Gastroesophageal sphincter (tissue), 4 donors: ENCODE results near the gene SMURF2. TPM values are rescaled to one million over a fixed set of nuclear protein-coding genes. Genes with fewer than 3 reads are reported as not detected.
A peak's percentile ranks its signal among the peaks of the same experiment; 100 is the strongest.

Source experiments
- ATAC-seq: fragments of 150-250 bp; one replicate; pipeline ENCODE4 v1.9.1; 2016; ENCODE audit warnings: mild to moderate bottlenecking, moderate library complexity
- H3K27ac ChIP-seq, 4 donors: fragments of 200-600 bp; sonication (generic) in 3 of 4; 1 replicate in 3 of 4; 2 replicates in 1 of 4; pipeline ENCODE4 v1.5.1; 2016 to 2019
- H3K27me3 ChIP-seq: fragments of 200-600 bp; sonication (generic); one replicate; pipeline ENCODE4 v1.5.1; 2019
- H3K36me3 ChIP-seq, 2 donors: fragments of 200-600 bp; sonication (generic); one replicate each; pipeline ENCODE4 v1.5.1; 2019; ENCODE audit warnings: control low read depth in 1 of 2
- H3K4me1 ChIP-seq, 3 donors: fragments of 200-600 bp; sonication (generic); 1 replicate in 2 of 3; 2 replicates in 1 of 3; pipeline ENCODE4 v1.5.1; 2016 to 2019; ENCODE audit warnings: control low read depth in 2 of 3
- H3K4me3 ChIP-seq, 2 donors: fragments of 200-600 bp; sonication (generic); one replicate each; pipeline ENCODE4 v1.5.1; 2019; ENCODE audit warnings: mild to moderate bottlenecking in 1 of 2, moderate library complexity in 1 of 2
- H3K9me3 ChIP-seq, 3 donors: fragments of 200-600 bp; sonication (generic); one replicate each; pipeline ENCODE4 v1.5.1; 2017 to 2019; ENCODE audit warnings: control low read depth in 2 of 3
- CTCF ChIP-seq, 4 experiments: fragments of 200-600 bp in 2 of 4; fragments of 450-650 bp in 2 of 4; sonication (generic) in 1 of 4; IDR thresholded peaks; one replicate each; pipeline ENCODE4 v1.5.1; 2017 to 2019; ENCODE audit warnings: antibody characterized with exemption in 4 of 4, mild to moderate bottlenecking in 2 of 4, moderate library complexity in 2 of 4
- EP300 ChIP-seq: sonication (generic); formaldehyde crosslinking; IDR thresholded peaks from one replicate; pipeline ENCODE4 v1.6.1; 2017; ENCODE audit warnings: antibody characterized with exemption, mild to moderate bottlenecking
- POLR2A ChIP-seq, 2 donors: fragments of 450-650 bp; IDR thresholded peaks; one replicate each; pipeline ENCODE4 v1.6.1; 2017; ENCODE audit warnings: antibody characterized with exemption in 2 of 2, mild to moderate bottlenecking in 2 of 2, moderate library complexity in 1 of 2
- POLR2AphosphoS5 ChIP-seq: sonication (generic); formaldehyde crosslinking; IDR thresholded peaks from one replicate; pipeline ENCODE4 v1.6.1; 2017; ENCODE audit warnings: antibody characterized with exemption
- WGBS, 2 donors: methylation state at CpG; one replicate each; pipeline ENCODE4 v1.1.5; 2018; ENCODE audit warnings: low coverage in 1 of 2; 5-methylcytosine and 5-hydroxymethylcytosine counted together
- total RNA-seq, 4 donors: library from RNA; depleted of rRNA; stranded (reverse); fragments of >200 nt; gene quantifications; one replicate each; pipeline ENCODE4 v1.1.0, GENCODE V29; 2016

The SMURF2 gene
- total RNA-seq, 4 donors from 2014 or later: 35.0 to 60.8 (median 37.9) TPM

GRCh38 chr17:64627797-64628196, 34.3 kb downstream of the SMURF2 start:
- Histone ChIP-seq H3K27me3 (no peaks in the 10 kb centered on the region), H3K4me3 (no peak overlapping the region), H3K27ac (no peak overlapping the region), H3K4me1 (peaks cover 2 to 77% (median 5%) of the 10 kb centered on the region in 3 donors), H3K9me3 (no peaks in the 10 kb centered on the region), H3K36me3 (peaks cover 0 to 11% of the 10 kb centered on the region in 2 donors)
- no peak for TF ChIP-seq POLR2AphosphoS5
- no peak for TF ChIP-seq POLR2A (IDR thresholded peaks at IDR 0.05)
- TF ChIP-seq CTCF (IDR thresholded peaks at IDR 0.05): no peak
- TF ChIP-seq EP300: no peak
- 93 to 95% methylated on average over 4 to 5 of the region's 5 CpGs for WGBS, 2 donors
- ATAC-seq: no peak

- 52 to 73% methylated on average over 2 to 3 of the region's 3 CpGs for WGBS, 2 donors
Observed at GRCh38 chr17:64626827-64627226, 35.3 kb downstream of the SMURF2 start.

GRCh38 chr17:64625541-64625940, 36.6 kb downstream of the SMURF2 start:
- no peak overlapping the region for H3K27ac ChIP-seq
- ATAC-seq: no peak

More at GRCh38 chr17:64626827-64627226, 35.3 kb downstream of the SMURF2 start:
- H3K4me1 ChIP-seq: peaks cover 0 to 67% (median 0%) of the 10 kb centered on the region in 3 donors
- peaks cover 0 to 11% of the 10 kb centered on the region in 2 donors for H3K36me3 ChIP-seq
- H3K4me3 ChIP-seq: no peak overlapping the region
- H3K27me3 ChIP-seq: no peaks in the 10 kb centered on the region
- no peaks in the 10 kb centered on the region for H3K9me3 ChIP-seq
- no peak for ATAC-seq
- no peak for TF ChIP-seq POLR2AphosphoS5
- no peak for TF ChIP-seq POLR2A (IDR thresholded peaks at IDR 0.05)
- TF ChIP-seq EP300: no peak
- TF ChIP-seq CTCF (IDR thresholded peaks at IDR 0.05): no peak
- H3K27ac ChIP-seq: no peak overlapping the region

GRCh38 chr17:64622931-64623654, 39.0 kb downstream of the SMURF2 start:
- ATAC-seq: peak; percentile 68
- Histone ChIP-seq H3K27me3 (no peaks in the 10 kb centered on the region), H3K4me3 (no peak overlapping the region), H3K4me1 (peaks cover 0 to 54% (median 0%) of the 10 kb centered on the region in 3 donors), H3K27ac (peak overlapping the region in 1 of 4 donors; percentile 7), H3K9me3 (no peaks in the 10 kb centered on the region), H3K36me3 (peaks cover 0 to 11% of the 10 kb centered on the region in 2 donors)
- 55 to 79% methylated on average over 2 to 4 of the region's 4 CpGs for WGBS, 2 donors
- TF ChIP-seq POLR2A (IDR thresholded peaks at IDR 0.05): no peak
- no peak for TF ChIP-seq EP300
- no peak for TF ChIP-seq POLR2AphosphoS5
- TF ChIP-seq CTCF (IDR thresholded peaks at IDR 0.05): no peak

More at GRCh38 chr17:64625541-64625940, 36.6 kb downstream of the SMURF2 start:
- H3K36me3 ChIP-seq: peaks cover 0 to 11% of the 10 kb centered on the region in 2 donors
- no peak overlapping the region for H3K4me3 ChIP-seq
- peaks cover 0 to 64% (median 0%) of the 10 kb centered on the region in 3 donors for H3K4me1 ChIP-seq
- no peak for TF ChIP-seq POLR2AphosphoS5
- no peak for TF ChIP-seq EP300
- WGBS, 2 donors: 67 to 94% methylated on average over 1 to 4 of the region's 4 CpGs
- H3K27me3 ChIP-seq: no peaks in the 10 kb centered on the region
- no peaks in the 10 kb centered on the region for H3K9me3 ChIP-seq

- WGBS, 2 donors: 89 to 100% methylated on average over 2 to 4 of the region's 6 CpGs
- H3K27me3 ChIP-seq: no peaks in the 10 kb centered on the region
- peaks cover 0 to 11% of the 10 kb centered on the region in 2 donors for H3K36me3 ChIP-seq
- peaks cover 0 to 41% (median 0%) of the 10 kb centered on the region in 3 donors for H3K4me1 ChIP-seq
- H3K4me3 ChIP-seq: no peak overlapping the region
- H3K27ac ChIP-seq: no peak overlapping the region
- ATAC-seq: no peak
- TF ChIP-seq CTCF (IDR thresholded peaks at IDR 0.05): no peak
- no peak for TF ChIP-seq EP300
- no peak for TF ChIP-seq POLR2AphosphoS5
- TF ChIP-seq POLR2A (IDR thresholded peaks at IDR 0.05): no peak
- H3K9me3 ChIP-seq: no peaks in the 10 kb centered on the region
Observed at GRCh38 chr17:64621772-64622171, 40.3 kb downstream of the SMURF2 start.
